Mesodermal cell (in vitro differentiated cells): ENCODE measurements around the gene INTS14.
"Not testable (repeated sequence)": the region's sequence is repeated elsewhere in the genome, so short reads cannot be mapped to it uniquely, and the experiment has no call there.

ENCODE experiments used
- H3K27ac ChIP-seq: 2 replicates; pipeline ENCODE4 v1.7.0; 2013; ENCODE audit warnings: mild to moderate bottlenecking, low read depth, low read length, moderate library complexity; ENCODE audit not compliant: severe bottlenecking
- H3K36me3 ChIP-seq: 2 replicates; pipeline ENCODE4 v1.7.1; 2013; ENCODE audit warnings: mild to moderate bottlenecking, low read length, moderate library complexity; ENCODE audit not compliant: control insufficient read depth, insufficient read depth
- H3K4me1 ChIP-seq: one replicate; pipeline ENCODE4 v1.7.1; 2013; ENCODE audit warnings: mild to moderate bottlenecking, low read length; ENCODE audit not compliant: insufficient read depth, control insufficient read depth, poor library complexity, severe bottlenecking
- H3K4me3 ChIP-seq: 2 replicates; pipeline ENCODE4 v1.7.0; 2013; ENCODE audit warnings: low read length, control low read depth, mild to moderate bottlenecking; ENCODE audit not compliant: insufficient read depth, poor library complexity, severe bottlenecking; ENCODE audit errors: extremely low read depth
- H3K9me3 ChIP-seq: 2 replicates; pipeline ENCODE4 v1.7.1; 2013; ENCODE audit warnings: mild to moderate bottlenecking, low read length, moderate library complexity; ENCODE audit not compliant: control insufficient read depth
- WGBS, 2 experiments: methylation state at CpG; one replicate each; pipeline ENCODE4 v1.1.5; 2013; ENCODE audit warnings: missing lambda C conversion rate in 2 of 2; ENCODE audit not compliant: insufficient coverage in 2 of 2; 5-methylcytosine and 5-hydroxymethylcytosine counted together

INTS14 gene

GRCh38 chr15:65553691-65554090, 57.2 kb downstream of the INTS14 start:
- 100% methylated on average over 2 of the region's 3 CpGs for WGBS, 2 experiments
- Histone ChIP-seq H3K27ac (no peak overlapping the region), H3K4me1 (peaks cover 5% of the 10 kb centered on the region), H3K4me3 (no peak overlapping the region), H3K9me3 (no peaks in the 10 kb centered on the region), H3K36me3 (peaks cover 64% of the 10 kb centered on the region)

GRCh38 chr15:65552851-65553250, 58.1 kb downstream of the INTS14 start:
- not testable (repeated sequence) for H3K4me3 ChIP-seq, H3K27ac ChIP-seq, H3K4me1 ChIP-seq, H3K9me3 ChIP-seq
- H3K36me3 ChIP-seq = peaks cover 55% of the 10 kb centered on the region
- WGBS, 2 experiments = no CpG with 5 or more reads among the region's 6 CpGs

- H3K27ac ChIP-seq = no peak overlapping the region
- no peak overlapping the region for H3K4me3 ChIP-seq
- H3K36me3 ChIP-seq = peaks cover 39% of the 10 kb centered on the region
- WGBS, 2 experiments = 83 to 89% methylated on average over 1 to 2 of the region's 2 CpGs
- no peaks in the 10 kb centered on the region for H3K9me3 ChIP-seq
- peaks cover 5% of the 10 kb centered on the region for H3K4me1 ChIP-seq
Measured at GRCh38 chr15:65551183-65551582, 59.7 kb downstream of the INTS14 start.

- Histone ChIP-seq H3K9me3 (no peaks in the 10 kb centered on the region), H3K4me3 (no peak overlapping the region), H3K27ac (no peak overlapping the region), H3K36me3 (peaks cover 34% of the 10 kb centered on the region), H3K4me1 (peaks cover 5% of the 10 kb centered on the region)
- 67 to 68% methylated on average over 1 to 2 of the region's 3 CpGs for WGBS, 2 experiments
Measured at GRCh38 chr15:65550681-65551098, 60.2 kb downstream of the INTS14 start.

- not testable (repeated sequence) for H3K4me3 ChIP-seq, H3K4me1 ChIP-seq, H3K9me3 ChIP-seq, H3K27ac ChIP-seq
- WGBS, 2 experiments = 98 to 100% methylated on average over 1 to 3 of the region's 9 CpGs
- peaks cover 20% of the 10 kb centered on the region for H3K36me3 ChIP-seq
Measured at GRCh38 chr15:65549288-65549687, 61.6 kb downstream of the INTS14 start.

- Histone ChIP-seq H3K4me3 (no peak overlapping the region), H3K27ac (no peak overlapping the region), H3K36me3 (peaks cover 9% of the 10 kb centered on the region), H3K9me3 (no peaks in the 10 kb centered on the region), H3K4me1 (peaks cover 5% of the 10 kb centered on the region)
Measured at GRCh38 chr15:65547841-65548240, 63.1 kb downstream of the INTS14 start.

GRCh38 chr15:65541231-65541820, 69.6 kb downstream of the INTS14 start:
- Histone ChIP-seq H3K27ac (no peak overlapping the region), H3K4me1 (no peaks in the 10 kb centered on the region), H3K4me3 (no peak overlapping the region), H3K9me3 (no peaks in the 10 kb centered on the region), H3K36me3 (peaks cover 17% of the 10 kb centered on the region)
- WGBS, 2 experiments = 95 to 100% methylated on average over 3 of the region's 3 CpGs

- no peak overlapping the region for H3K4me3 ChIP-seq
- no peak overlapping the region for H3K27ac ChIP-seq
- 100% methylated on average over 1 of the region's 1 CpG for WGBS, 2 experiments
- H3K4me1 ChIP-seq = peaks cover under 1% of the 10 kb centered on the region
- no peaks in the 10 kb centered on the region for H3K9me3 ChIP-seq
- H3K36me3 ChIP-seq = peaks cover 27% of the 10 kb centered on the region
Measured at GRCh38 chr15:65540314-65540713, 70.6 kb downstream of the INTS14 start.

GRCh38 chr15:65535192-65535591, 75.7 kb downstream of the INTS14 start:
- Histone ChIP-seq H3K4me1 (peaks cover 26% of the 10 kb centered on the region), H3K9me3 (no peaks in the 10 kb centered on the region), H3K36me3 (peaks cover 30% of the 10 kb centered on the region), H3K27ac (no peak overlapping the region), H3K4me3 (no peak overlapping the region)
- WGBS, 2 experiments = 100% methylated on average over 1 of the region's 4 CpGs; no CpG with 5 or more reads in 1 of the 2 experiments

- whole genome bisulfite sequencing, 2 experiments = 80 to 83% methylated on average over 4 of the region's 5 CpGs
- Histone ChIP-seq H3K9me3 (no peaks in the 10 kb centered on the region), H3K4me1 (peaks cover 26% of the 10 kb centered on the region), H3K36me3 (peaks cover 26% of the 10 kb centered on the region), H3K4me3 (no peak overlapping the region), H3K27ac (no peak overlapping the region)
Measured at GRCh38 chr15:65533057-65533756, 77.7 kb downstream of the INTS14 start.

GRCh38 chr15:65532738-65533051, 78.2 kb downstream of the INTS14 start:
- no peak overlapping the region for H3K27ac ChIP-seq
- 80% methylated on average over 1 of the region's 1 CpG; no CpG with 5 or more reads in 1 of the 2 experiments for WGBS, 2 experiments
- H3K9me3 ChIP-seq = no peaks in the 10 kb centered on the region
- peaks cover 26% of the 10 kb centered on the region for H3K4me1 ChIP-seq
- peaks cover 26% of the 10 kb centered on the region for H3K36me3 ChIP-seq
- no peak overlapping the region for H3K4me3 ChIP-seq
